Stomach (tissue), 9 donors: ENCODE measurements around the gene SFTPA2. TPM values are rescaled to one million over a fixed set of nuclear protein-coding genes. Genes with fewer than 3 reads are reported as not detected.

Source experiments
- DNase-seq, 2 donors: peaks; one replicate each; pipeline versions ENCODE4 v3.0.0 to v3.0.0-alpha.2; 2013 to 2019
- H3K27ac ChIP-seq, 5 donors: fragments of 200-600 bp in 4 of 5; sonication (generic) in 4 of 5; one replicate each; pipeline ENCODE4 v1.5.1; 2013 to 2019; ENCODE audit warnings: mild to moderate bottlenecking in 1 of 5, moderate library complexity in 1 of 5
- H3K27me3 ChIP-seq, 3 donors: fragments of 200-600 bp; sonication (generic); one replicate each; pipeline ENCODE4 v1.5.1; 2017 to 2019; ENCODE audit warnings: mixed run types in 1 of 3
- H3K36me3 ChIP-seq, 4 donors: fragments of 200-600 bp; sonication (generic); 1 replicate in 3 of 4; 2 replicates in 1 of 4; pipeline ENCODE4 v1.5.1; 2016 to 2019
- H3K4me1 ChIP-seq, 4 donors: fragments of 200-600 bp; sonication (generic); one replicate each; pipeline ENCODE4 v1.5.1; 2016 to 2019
- H3K4me3 ChIP-seq, 4 donors: fragments of 200-600 bp; sonication (generic) in 3 of 4; one replicate each; pipeline ENCODE4 v1.5.1; 2016 to 2019; ENCODE audit warnings: mild to moderate bottlenecking in 1 of 4
- H3K9me3 ChIP-seq, 4 donors: fragments of 200-600 bp; sonication (generic); one replicate each; pipeline ENCODE4 v1.5.1; 2016 to 2019
- EP300 ChIP-seq: sonication (generic); formaldehyde crosslinking; IDR thresholded peaks from one replicate; pipeline ENCODE4 v1.6.1; 2017; ENCODE audit warnings: antibody characterized with exemption
- POLR2A ChIP-seq, 4 donors: fragments of 450-650 bp; IDR thresholded peaks; one replicate each; pipeline ENCODE4 v1.6.1; 2016; ENCODE audit warnings: antibody characterized with exemption in 4 of 4, control low read depth in 2 of 4, mild to moderate bottlenecking in 1 of 4, moderate library complexity in 1 of 4
- POLR2AphosphoS5 ChIP-seq, 3 donors: sonication (generic); formaldehyde crosslinking; IDR thresholded peaks; one replicate each; pipeline ENCODE4 v1.6.1; 2016; ENCODE audit warnings: antibody characterized with exemption in 3 of 3
- WGBS, 5 donors: extraction: QIAGEN DNeasy Blood & Tissue Kit in 3 of 5; methylation state at CpG; one replicate each; pipeline versions ENCODE4 v1.1.5 to v1.1.7; 2013 to 2018; 5-methylcytosine and 5-hydroxymethylcytosine counted together
- intact Hi-C: fragments of 100-400 bp; cut with DNase I; formaldehyde crosslinking; loops from one replicate; pipeline ENCODE4 v1.15.1; 2023; ENCODE audit warnings: low total_unique reads
- polyA plus RNA-seq, 3 donors: library from polyadenylated mRNA; stranded (reverse); fragments of 200-250 nt; gene quantifications; one replicate each; pipeline ENCODE4 v1.2.3, GENCODE V29; 2013
- total RNA-seq, 5 donors: library from RNA; depleted of rRNA; stranded (reverse); fragments of >200 nt; gene quantifications; one replicate each; pipeline versions ENCODE4 v1.1.0 to v1.2.3, GENCODE V29; 2014 to 2016
- TF ChIP-seq, protein P1 (sequence below), 7 experiments: fragments of 450-650 bp in 4 of 7; fragments of 200-600 bp in 3 of 7; sonication (generic) in 3 of 7; IDR thresholded peaks; one replicate each; pipeline ENCODE4 v1.5.1; 2016 to 2019; ENCODE audit warnings: antibody characterized with exemption in 7 of 7, control low read depth in 2 of 7, mild to moderate bottlenecking in 1 of 7
- donor health status: healthy with polysubstance abuse.
- donor health status: Bipolar disorder and iron deficiency.
- donor health status: healthy.

The SFTPA2 gene
- total and polyA plus RNA-seq, 8 donors: 0.31 to 594 (median 2.2) TPM; not detected in 2

DNA sequence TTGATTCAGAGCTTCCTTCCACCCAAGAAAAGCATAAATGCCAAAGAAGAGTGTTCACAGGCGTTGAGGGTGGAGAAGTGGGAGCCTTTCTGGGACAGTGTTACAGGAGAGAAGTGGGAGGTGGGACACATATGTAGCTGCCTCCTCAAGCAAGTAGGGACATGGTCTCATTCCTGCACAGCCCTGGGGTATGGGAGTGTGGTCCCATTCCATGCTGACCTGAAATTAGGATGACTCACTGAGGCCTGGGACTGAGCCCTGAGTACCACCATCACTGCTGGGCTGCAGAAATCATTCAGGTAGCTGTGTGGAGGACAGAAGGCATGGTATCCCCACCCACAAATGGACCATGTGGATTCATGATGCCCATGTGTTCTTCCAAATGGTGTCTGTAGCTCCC lies 33.2 kb upstream of the SFTPA2 start:
- Histone ChIP-seq H3K4me3 (no peak overlapping the region), H3K4me1 (no peaks in the 10 kb centered on the region), H3K9me3 (peaks cover 0 to 16% (median 10%) of the 10 kb centered on the region in 4 donors), H3K36me3 (no peaks in the 10 kb centered on the region), H3K27ac (no peak overlapping the region), H3K27me3 (peaks cover 0 to 6% (median 0%) of the 10 kb centered on the region in 3 donors)
- no peak for TF ChIP-seq EP300
- TF ChIP-seq, protein P1, sequence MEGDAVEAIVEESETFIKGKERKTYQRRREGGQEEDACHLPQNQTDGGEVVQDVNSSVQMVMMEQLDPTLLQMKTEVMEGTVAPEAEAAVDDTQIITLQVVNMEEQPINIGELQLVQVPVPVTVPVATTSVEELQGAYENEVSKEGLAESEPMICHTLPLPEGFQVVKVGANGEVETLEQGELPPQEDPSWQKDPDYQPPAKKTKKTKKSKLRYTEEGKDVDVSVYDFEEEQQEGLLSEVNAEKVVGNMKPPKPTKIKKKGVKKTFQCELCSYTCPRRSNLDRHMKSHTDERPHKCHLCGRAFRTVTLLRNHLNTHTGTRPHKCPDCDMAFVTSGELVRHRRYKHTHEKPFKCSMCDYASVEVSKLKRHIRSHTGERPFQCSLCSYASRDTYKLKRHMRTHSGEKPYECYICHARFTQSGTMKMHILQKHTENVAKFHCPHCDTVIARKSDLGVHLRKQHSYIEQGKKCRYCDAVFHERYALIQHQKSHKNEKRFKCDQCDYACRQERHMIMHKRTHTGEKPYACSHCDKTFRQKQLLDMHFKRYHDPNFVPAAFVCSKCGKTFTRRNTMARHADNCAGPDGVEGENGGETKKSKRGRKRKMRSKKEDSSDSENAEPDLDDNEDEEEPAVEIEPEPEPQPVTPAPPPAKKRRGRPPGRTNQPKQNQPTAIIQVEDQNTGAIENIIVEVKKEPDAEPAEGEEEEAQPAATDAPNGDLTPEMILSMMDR (IDR thresholded peaks at IDR 0.05): no peak
- no peak for TF ChIP-seq POLR2AphosphoS5 (IDR thresholded peaks at IDR 0.05)
- no peak for TF ChIP-seq POLR2A (IDR thresholded peaks at IDR 0.05)
- 68 to 83% (median 76%) methylated on average over 1 of the region's 1 CpG for WGBS, 5 donors
- no peak for DNase-seq
- intact Hi-C loops: no loop called here

DNA sequence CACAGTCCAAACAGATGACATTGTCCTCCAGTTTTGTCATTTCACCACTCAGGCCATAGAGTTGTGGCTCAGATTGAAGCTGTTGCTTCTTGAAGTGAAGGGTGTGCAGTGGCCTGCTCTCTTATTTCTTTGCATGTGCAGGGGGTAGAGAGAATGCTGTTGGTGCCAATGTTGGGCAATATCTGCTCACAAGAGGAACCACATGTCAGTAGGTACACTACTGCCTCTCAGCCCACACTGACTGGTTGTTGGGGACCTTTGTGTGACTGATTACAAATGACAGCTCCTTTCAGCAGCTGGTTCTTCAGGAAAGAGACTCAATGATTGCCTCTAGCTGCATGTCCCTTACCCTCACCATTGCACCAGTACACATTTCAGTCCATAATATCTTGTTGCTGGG lies 28.6 kb upstream of the SFTPA2 start:
- Histone ChIP-seq H3K4me1 (no peaks in the 10 kb centered on the region), H3K27ac (no peak overlapping the region), H3K4me3 (no peak overlapping the region), H3K36me3 (no peaks in the 10 kb centered on the region), H3K9me3 (no peaks in the 10 kb centered on the region), H3K27me3 (peaks cover 0 to 6% (median 0%) of the 10 kb centered on the region in 3 donors)
- no peak for DNase-seq
- TF ChIP-seq POLR2A (IDR thresholded peaks at IDR 0.05): no peak
- TF ChIP-seq POLR2AphosphoS5 (IDR thresholded peaks at IDR 0.05): no peak
- no peak for TF ChIP-seq EP300
- TF ChIP-seq, protein P1 (IDR thresholded peaks at IDR 0.05): no peak
- intact Hi-C loops: no loop called here

DNA sequence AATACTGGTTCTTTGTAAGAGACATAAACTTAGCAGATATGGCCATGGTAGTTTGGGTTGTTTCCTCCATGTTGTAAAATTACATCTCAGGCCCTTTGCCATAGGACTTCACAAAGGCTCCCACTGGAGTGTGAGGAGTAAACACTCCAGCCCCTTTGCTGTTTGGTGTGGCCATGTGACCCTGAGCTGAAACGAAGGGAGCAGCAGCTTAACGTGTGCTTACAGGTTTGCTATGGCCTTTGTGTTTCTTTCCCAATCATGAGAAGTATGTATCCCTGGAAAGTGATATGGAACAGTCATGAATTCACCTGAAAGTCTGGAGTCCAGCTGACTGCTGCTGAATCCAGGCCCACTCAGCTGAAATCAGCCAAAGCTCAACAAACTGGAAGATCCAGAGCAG lies 26.7 kb upstream of the SFTPA2 start:
- no peaks in the 10 kb centered on the region for H3K4me1 ChIP-seq
- WGBS, 5 donors: 28 to 54% (median 41%) methylated on average over 2 of the region's 2 CpGs
- H3K27ac ChIP-seq: no peak overlapping the region

DNA sequence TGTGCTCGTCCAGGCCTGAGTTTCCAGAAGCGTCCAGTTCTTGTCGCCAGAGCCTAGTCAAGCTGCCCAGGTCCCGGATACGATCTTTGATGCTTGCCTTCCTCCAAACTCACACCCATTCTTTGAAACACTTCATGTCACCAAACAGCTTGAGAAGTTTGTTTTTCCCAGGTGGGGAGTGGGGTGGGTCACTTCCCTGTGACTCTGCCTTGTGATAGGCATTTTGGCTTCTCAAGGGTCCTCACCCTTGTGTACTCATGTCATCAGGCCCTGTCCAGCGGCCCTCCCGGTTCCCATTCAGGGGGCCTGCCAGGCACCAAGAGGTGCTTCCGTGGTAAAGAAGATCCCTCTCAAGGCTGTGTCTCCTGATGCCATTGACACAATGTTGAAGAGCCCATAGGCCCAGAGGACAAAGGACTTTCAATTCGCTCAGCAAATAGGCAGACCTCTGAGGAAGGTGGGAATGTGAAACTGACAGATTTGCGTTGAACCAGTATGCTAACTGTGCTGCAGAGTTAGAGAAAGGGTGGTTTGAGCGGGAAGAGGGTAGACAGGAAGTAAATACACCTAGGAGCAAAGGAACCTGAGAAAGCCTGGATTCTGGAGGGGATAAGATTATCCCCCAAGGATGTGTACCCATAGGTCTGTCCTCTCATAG lies 25.8 kb upstream of the SFTPA2 start:
- Histone ChIP-seq H3K27ac (no peak overlapping the region), H3K4me3 (no peak overlapping the region)

More for the DNA sequence above, 26.7 kb upstream of the SFTPA2 start:
- intact Hi-C loops: no loop called here
- TF ChIP-seq, protein P1 (IDR thresholded peaks at IDR 0.05): no peak
- TF ChIP-seq POLR2A (IDR thresholded peaks at IDR 0.05) (no peak), POLR2AphosphoS5 (IDR thresholded peaks at IDR 0.05) (no peak), EP300 (no peak)
- peaks cover 0 to 6% (median 0%) of the 10 kb centered on the region in 3 donors for H3K27me3 ChIP-seq
- no peak overlapping the region for H3K4me3 ChIP-seq
- no peaks in the 10 kb centered on the region for H3K9me3 ChIP-seq
- H3K36me3 ChIP-seq: no peaks in the 10 kb centered on the region
- no peak for DNase-seq

More for the DNA sequence above, 25.8 kb upstream of the SFTPA2 start:
- Histone ChIP-seq H3K27me3 (peaks cover 0 to 6% (median 0%) of the 10 kb centered on the region in 3 donors), H3K36me3 (no peaks in the 10 kb centered on the region), H3K9me3 (no peaks in the 10 kb centered on the region), H3K4me1 (no peaks in the 10 kb centered on the region)
- TF ChIP-seq EP300: no peak
- no peak for TF ChIP-seq POLR2A (IDR thresholded peaks at IDR 0.05)
- no peak for TF ChIP-seq POLR2AphosphoS5 (IDR thresholded peaks at IDR 0.05)
- TF ChIP-seq, protein P1 (IDR thresholded peaks at IDR 0.05): no peak
- intact Hi-C loops: no loop called here
- WGBS, 5 donors: 69 to 80% (median 76%) methylated on average over 11 of the region's 11 CpGs
- no peak for DNase-seq
